Stimulated activated CD8-positive, alpha-beta memory T cell treated with anti-CD3 and anti-CD28 coated beads, Interleukin-7, amount 100 ng/mL, for 1 hour (primary cell): ENCODE data around the gene RALGAPB.

ENCODE experiments used
- DNase-seq, 2 donors: peaks; one replicate each; pipeline ENCODE4 v3.0.0-alpha.2; 2020; ENCODE audit warnings: low read depth in 2 of 2

Gene RALGAPB

GRCh38 chr20:38612751-38613515, 140.3 kb downstream of the RALGAPB start:
- DNase-seq = no peak

GRCh38 chr20:38615283-38615682, 142.6 kb downstream of the RALGAPB start:
- DNase-seq = no peak

- DNase-seq = no peak
Measured at GRCh38 chr20:38616457-38616856, 143.8 kb downstream of the RALGAPB start.

- DNase-seq = no peak
Measured at GRCh38 chr20:38617011-38617829, 144.6 kb downstream of the RALGAPB start.

GRCh38 chr20:38617830-38618196, 145.2 kb downstream of the RALGAPB start:
- DNase-seq = no peak

GRCh38 chr20:38620441-38620840, 147.8 kb downstream of the RALGAPB start:
- DNase-seq = no peak

GRCh38 chr20:38623061-38623460, 150.4 kb downstream of the RALGAPB start:
- DNase-seq = no peak

GRCh38 chr20:38624084-38624483, 151.4 kb downstream of the RALGAPB start:
- DNase-seq = no peak

- no peak for DNase-seq
Measured at GRCh38 chr20:38625896-38626295, 153.3 kb downstream of the RALGAPB start.

- DNase-seq = no peak
Measured at GRCh38 chr20:38626921-38627659, 154.4 kb downstream of the RALGAPB start.
